SK-N-SH treated with all-trans-retinoic acid at 6 μM for 48 hours (cell line): ENCODE data around the gene KRTAP4-6.

Experiments used
- CREB5 ChIP-seq: fragments of 250-450 bp; sonication (Bioruptor Pico); IDR thresholded peaks from 2 replicates; pipeline ENCODE4 v1.5.1; 2020; ENCODE audit warnings: low read depth, mild to moderate bottlenecking, moderate library complexity
- PPARA ChIP-seq: fragments of 250-450 bp; sonication (Bioruptor Pico); IDR thresholded peaks from 2 replicates; pipeline ENCODE4 v1.5.0; 2020; ENCODE audit warnings: mild to moderate bottlenecking, borderline replicate concordance
- ZFP3 ChIP-seq: fragments of 250-450 bp; sonication (Bioruptor Pico); IDR thresholded peaks from 2 replicates; pipeline ENCODE4 v1.5.0; 2020; ENCODE audit warnings: mild to moderate bottlenecking, moderate library complexity
- ZNF8 ChIP-seq: fragments of 450-650 bp; formaldehyde crosslinking; IDR thresholded peaks from 2 replicates; pipeline ENCODE4 v1.5.0; 2020; ENCODE audit warnings: mild to moderate bottlenecking, moderate library complexity
- TF ChIP-seq, protein P1 (sequence below): fragments of 250-450 bp; sonication (Bioruptor Pico); IDR thresholded peaks from 2 replicates; pipeline ENCODE4 v1.8.0; 2020; ENCODE audit warnings: mild to moderate bottlenecking, moderate library complexity, borderline replicate concordance

- TF ChIP-seq PPARA (CRISPR knock-in tag), result no peak
- TF ChIP-seq CREB5 (CRISPR knock-in tag), result no peak
- TF ChIP-seq ZNF8 (CRISPR knock-in tag), result no peak
- no peak for TF ChIP-seq ZFP3 (CRISPR knock-in tag)
- TF ChIP-seq, protein P1, sequence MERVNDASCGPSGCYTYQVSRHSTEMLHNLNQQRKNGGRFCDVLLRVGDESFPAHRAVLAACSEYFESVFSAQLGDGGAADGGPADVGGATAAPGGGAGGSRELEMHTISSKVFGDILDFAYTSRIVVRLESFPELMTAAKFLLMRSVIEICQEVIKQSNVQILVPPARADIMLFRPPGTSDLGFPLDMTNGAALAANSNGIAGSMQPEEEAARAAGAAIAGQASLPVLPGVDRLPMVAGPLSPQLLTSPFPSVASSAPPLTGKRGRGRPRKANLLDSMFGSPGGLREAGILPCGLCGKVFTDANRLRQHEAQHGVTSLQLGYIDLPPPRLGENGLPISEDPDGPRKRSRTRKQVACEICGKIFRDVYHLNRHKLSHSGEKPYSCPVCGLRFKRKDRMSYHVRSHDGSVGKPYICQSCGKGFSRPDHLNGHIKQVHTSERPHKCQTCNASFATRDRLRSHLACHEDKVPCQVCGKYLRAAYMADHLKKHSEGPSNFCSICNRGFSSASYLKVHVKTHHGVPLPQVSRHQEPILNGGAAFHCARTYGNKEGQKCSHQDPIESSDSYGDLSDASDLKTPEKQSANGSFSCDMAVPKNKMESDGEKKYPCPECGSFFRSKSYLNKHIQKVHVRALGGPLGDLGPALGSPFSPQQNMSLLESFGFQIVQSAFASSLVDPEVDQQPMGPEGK (CRISPR knock-in tag), result no peak
Measured at GRCh38 chr17:41186872-41187271, 46.5 kb upstream of the KRTAP4-6 start.
